GM18508 (cell line): ENCODE data around the gene KCNJ2.

Experiments used
- ATAC-seq: cut with Tn5 transposase; IDR thresholded peaks from one replicate; pipeline ENCODE4 v1.9.1; 2021; ENCODE audit warnings: moderate number of reproducible peaks; ENCODE audit not compliant: insufficient read depth, unreplicated experiment

Gene KCNJ2

DNA sequence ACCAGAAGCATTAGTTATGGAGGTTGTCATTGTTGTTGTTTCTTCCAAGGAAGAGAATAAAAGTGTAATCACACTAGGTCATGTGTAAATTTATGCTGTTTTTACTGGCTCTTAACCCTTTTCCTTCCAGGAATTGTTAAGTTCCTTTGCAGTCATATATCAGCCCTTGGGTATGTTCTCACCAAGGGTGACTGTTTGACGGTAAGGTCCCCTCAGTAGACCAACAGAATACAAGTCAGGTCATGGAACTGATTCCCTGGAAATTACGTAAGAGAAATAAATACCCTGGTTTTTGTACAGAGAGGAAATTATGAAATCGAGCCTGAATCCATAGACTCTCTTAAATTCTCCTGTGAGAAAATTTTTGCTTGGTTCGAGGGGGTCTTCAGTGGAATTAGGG, 11.2 kb upstream of the KCNJ2 start:
- no peak for ATAC-seq

DNA sequence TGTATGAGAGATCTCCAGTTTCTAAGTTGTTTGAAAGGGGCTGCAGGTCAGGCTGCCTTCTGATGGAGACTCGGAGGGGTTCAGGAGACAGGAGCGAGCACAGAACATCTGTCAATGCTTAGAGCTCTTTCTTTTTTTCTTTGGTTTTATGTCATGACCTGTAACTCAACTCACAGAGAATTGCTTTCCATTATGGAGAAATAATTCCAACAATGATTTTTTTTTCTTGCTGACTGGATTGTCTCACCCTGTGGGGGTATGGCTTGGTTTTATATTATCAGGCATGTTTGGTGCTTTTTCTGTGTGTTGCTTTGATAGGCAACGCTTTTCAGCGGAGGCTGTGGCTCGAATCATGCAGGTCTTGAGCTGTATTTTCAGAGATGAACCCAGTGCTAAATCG, 10.7 kb upstream of the KCNJ2 start:
- ATAC-seq, result no peak

DNA sequence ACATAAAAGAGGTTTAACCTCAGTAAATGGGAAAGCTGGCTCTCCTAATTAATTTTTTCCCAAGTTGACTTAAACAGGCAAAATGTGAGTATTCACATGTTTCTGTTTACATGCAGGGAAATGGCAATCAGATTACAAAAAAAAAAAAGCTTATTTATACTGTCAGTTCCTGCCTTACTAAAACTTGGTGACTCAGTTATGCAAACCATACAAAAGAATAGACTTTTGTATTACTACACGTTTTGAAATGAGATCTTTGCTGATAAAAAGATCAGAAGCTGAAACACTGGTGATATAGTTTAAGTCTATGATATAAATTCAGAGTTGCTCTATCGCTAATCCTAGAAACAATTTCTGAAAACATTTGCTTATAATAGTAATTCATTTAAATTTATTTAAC, 9.4 kb upstream of the KCNJ2 start:
- no peak for ATAC-seq

DNA sequence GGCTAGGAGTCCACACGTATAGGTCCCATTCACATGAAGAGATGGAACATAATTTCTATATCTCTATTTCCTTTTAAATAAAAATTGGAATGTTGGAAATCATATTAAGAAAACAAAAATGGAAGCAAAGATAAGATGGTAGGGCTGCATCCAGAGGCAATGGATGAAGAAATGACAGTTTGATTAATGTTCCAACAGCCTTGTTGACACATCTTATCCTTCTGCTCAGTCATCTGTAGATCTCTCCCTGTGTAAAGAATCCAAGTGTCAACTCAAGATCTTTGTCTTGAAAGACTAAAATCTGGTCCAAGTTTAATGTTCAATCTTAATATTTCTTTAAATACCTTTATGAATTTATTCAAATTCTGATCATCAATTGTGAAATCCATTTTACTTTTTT, 7.8 kb upstream of the KCNJ2 start:
- ATAC-seq, result no peak

DNA sequence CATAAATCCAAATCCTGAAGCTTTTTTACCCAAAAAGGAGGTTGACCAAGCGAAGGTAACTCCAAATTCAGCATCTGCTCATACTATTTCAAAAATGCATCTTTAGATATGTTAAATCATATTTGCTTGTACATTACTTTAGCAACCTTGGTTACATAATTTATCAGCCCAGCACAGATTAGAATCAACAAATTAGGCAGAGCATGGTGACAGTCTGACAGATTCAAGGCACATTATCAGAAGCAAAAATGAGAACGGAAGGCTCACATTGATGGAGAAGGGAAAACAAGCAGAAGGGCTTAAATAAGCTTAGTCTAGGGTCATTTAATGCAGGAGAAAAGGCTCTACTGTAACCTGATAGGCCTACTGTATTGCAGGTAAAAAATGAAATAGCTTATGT, 3.9 kb upstream of the KCNJ2 start:
- ATAC-seq, result no peak

DNA sequence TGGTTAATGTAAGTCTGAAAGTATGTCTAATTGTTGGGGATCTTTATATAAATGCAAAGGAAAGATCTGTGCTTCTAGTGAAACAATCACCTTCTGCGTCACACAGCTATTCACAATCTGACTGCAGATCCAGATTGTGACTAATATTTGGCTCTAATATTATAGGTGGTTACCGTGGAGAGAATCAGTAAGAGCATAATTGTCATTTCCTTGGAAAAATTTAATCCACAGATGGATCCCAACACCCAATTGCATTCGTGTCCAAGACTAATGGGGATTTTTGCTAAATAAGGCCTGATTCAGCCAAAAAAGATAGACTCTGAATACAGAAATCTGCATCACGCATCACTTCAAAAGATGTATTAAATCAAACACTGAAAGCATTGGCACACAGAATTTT, 2.7 kb upstream of the KCNJ2 start:
- ATAC-seq, result no peak

DNA sequence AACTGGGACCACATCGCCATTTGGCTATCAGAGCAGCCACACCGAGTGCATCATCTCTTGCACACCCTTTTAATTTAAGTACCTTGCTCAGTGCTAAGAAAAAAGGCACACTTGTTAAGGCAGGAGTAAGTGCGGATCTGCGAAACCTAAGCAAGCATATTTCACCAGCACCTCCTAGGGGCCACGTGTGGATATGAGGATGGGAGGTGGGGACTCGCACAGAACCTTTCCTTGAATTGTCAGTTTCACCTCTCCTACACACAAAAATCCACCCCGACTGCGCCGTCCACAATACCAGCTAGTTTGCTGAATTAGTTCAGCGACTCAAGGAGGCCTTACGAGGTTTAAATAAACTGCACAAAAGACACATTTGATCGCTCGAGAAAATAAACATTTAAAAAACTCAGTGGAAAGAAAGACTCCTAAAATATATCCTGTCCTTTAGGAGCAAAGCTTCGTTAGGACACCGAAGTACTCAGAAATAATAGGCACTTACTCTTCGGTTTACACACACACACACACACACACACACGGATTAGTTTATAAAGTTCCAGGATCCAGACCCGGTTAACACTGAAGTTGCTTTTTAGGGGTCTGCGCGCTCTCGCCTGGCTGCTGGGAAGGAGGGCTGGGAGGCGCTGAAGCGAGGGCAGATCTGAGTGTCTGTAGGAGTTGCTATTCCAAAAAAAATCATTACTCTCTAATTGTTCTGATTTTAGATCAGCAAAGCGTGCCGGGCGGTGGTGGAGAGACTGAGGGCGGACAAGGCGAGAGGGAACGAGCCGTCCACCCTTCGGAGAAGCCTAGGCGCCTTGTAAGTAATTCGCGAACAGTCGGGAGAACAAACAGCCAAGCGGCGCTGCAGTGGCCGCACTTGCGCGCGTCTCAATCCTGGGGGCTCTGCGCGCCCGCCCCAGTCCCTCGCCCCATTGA, 1.0 kb upstream of the KCNJ2 start:
- no peak for ATAC-seq

DNA sequence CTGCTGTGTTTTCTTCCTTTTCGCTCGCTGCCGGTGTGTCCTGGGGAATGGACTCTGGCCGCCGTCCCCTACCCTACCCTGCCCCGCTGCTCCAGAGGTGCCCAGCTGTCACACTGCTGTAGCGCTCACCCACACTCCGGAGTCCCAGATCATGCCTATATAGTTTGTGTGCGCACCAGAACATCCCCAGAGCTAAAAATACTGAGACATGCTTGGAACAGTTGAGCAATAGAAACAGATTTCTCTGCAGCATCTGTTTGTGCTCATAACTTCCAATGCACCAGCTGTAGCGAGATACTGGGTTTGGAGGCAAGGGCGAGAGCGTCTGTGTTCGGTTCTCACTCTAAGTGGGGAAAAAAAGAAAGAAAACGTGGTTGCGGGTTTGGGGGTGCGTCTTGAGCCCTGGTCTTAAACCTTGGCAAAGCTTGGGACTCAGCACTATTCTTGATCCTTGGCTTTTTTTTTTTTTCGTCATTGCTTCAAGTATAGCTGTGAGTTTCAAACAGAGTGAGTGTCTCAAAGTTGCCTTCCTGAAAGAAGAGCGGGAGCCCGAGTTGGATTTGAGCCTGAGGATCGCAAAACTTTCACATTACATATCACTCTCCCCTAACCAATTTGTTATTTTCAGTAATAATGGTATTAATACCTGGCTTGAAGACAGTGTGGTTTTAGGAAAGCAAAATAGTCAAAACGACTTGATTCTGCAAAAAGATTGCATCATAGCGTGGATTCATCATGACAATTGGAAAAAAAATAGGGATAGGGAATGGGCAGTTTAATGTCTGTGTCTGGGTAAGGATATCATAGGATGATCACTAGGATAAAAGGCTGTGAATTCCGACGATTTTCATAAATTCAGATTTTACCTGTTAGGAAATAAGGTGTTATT, 621 bp downstream of the KCNJ2 start:
- no peak for ATAC-seq

DNA sequence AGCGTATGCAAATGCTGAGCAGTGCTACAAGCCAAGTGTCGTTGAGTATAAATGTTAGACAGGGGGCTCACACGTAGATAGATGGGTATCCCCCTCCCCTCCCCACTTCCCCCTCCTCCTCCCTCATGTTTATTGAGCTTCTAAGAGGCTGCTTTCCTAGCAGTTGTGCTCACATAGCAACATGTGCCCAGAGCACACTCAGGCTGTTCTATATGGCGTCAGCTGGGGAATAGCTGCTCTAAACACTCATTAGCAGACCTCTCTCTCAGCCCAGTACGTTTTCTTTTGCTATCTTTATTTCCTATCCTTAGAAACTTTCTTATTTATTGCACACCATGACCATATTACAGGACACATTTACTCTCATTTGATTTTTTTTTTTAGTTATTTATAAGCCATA, 1.8 kb downstream of the KCNJ2 start:
- no peak for ATAC-seq

DNA sequence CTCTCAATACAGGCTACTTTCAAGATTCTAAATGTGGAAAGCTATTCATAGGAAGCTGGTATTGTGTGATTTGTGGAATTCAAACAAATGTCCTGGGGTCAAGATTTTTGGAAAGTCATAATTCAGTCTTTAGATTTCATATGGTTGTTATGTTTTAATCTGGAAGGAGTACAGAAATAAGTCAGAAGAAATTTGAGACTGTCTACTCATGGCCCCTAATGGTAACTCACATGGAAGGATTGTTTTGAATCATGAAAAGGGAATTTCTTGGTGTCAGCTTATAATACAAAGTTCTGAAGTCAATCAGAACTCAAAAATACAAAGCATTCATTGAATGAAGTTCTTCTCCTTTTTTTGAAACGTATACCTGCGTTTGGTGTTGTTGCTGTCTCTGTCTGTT, 3.1 kb downstream of the KCNJ2 start:
- ATAC-seq, result no peak

DNA sequence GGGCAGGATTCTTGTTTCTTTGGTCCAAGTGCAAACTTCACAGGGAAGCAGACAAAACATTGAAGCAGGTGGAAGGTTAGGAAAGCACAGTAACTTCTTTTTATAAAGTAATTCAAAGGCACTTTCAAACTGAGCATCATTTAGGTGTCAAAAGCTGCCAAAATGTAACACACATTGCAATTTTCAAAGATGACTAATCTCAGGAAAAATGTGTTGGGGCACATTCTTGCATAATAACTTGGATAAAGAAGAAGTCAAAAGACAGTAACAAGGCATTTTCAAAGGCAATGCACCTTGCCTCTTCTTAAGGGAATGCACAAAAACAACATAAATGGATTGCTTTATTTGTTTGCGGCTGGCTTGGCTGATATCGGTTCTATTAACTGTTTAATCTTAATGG, 3.6 kb downstream of the KCNJ2 start:
- ATAC-seq, result no peak

DNA sequence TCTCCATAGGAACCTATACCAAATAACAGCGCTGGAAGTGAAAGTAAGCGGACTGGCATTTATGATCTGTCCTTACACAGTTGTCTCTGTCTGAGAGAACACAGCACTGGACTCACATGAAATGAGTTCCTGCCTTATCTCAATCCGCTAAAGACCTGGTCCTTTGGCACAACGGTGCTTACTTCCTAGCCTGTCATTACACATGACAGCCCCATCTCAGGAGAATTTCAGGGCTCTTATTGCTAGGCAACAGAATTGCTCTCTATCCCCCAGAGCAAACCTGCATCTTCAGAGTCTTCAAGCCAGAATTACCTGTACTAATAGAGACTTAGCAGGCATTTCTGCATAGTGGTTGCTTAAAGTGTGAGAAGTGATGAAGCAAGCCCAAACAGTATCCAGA, 4.3 kb downstream of the KCNJ2 start:
- ATAC-seq, result no peak

DNA sequence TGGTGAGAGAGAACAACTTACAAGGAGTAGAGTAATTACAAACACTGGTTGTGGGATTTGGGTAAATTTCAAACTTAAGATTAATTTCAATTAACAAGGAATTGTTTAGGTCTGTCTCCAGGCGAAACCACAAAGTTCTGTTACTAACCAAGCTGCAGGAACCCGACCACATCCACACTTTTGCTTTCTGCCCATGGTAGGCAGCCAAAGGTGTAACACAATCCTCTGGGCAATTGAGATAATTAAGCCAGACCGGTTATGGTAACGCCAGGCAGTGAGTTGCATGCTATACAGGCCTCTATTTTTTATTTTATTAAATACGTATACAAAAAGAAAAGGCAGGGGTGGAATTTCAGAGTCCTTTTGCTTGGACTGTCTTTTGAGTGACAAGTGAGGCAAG, 12.0 kb downstream of the KCNJ2 start:
- ATAC-seq, result no peak

DNA sequence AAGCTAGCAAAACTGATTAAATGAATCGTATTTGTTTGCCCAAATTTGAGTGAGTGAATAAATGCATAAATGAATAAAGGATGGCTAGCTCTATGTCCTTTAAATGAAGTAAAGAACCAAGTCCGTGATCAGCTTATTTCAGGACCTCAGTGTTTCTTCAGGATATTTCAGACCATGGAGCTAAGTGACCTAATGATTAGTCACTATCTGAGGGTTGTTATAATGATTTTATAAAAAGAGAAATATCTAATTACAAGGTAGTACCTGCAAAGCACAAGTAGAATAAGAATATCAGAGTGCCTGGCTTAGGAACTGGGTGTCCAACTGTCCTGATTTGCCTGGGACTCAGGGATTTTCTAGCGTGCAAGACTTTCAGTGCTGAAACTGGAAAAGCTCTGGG, 12.5 kb downstream of the KCNJ2 start:
- no peak for ATAC-seq

DNA sequence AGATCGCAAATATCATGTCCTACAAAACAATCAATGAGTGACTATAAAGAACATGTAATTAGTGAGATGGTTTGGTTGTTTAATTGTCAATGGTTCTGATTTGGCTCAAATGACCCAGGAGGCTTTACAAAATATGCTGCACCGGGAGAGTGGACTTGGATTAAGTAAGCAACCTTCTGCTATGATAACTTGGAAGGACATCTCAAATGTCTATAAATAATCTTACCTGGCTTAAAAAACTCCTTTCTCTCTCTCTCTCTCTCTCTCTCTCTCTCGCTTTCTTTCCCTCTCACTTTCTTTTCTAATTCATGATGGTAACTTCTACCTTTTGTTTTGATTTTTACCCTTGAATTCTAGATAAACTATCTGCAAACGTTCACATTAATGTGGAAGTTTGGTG, 14.2 kb downstream of the KCNJ2 start:
- no peak for ATAC-seq

DNA sequence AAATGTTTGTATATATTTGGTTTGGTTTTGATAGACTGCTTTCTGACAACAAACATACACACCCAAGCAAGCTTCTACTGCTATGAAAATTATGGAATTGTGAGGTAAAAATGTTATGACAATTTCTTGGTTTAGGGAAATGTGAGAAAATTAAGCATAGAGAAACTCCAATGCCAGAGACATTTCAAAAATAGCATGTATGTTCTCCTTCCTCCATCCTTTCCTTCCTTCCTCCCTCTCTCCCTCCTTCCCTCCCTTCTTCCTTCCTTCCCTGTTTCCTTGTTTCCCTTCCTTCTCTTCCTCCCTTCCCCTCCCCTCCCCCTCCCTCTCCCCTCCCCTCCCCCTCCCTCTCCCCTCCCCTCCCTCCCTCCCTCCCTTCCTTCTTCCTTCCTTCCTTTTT, 14.9 kb downstream of the KCNJ2 start:
- ATAC-seq, result no peak

DNA sequence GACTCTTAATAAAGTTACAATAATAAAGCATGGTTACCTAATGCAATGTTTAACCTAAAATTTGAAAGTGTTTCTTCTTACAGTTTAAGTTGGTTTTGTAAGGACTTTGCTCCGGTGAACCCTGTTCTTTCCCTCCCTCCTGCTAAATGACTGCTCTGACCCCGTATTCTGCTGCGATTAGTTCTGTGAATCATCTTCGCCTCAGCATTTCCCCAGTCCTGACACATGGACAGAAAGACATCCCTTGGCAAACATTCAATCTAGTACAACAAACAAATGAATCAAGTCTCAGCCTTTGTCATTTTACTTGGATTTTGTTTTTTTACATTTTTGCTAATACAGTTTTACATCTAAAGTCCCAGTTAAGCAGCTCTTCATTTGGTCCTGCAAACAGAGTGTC, 15.4 kb downstream of the KCNJ2 start:
- no peak for ATAC-seq

DNA sequence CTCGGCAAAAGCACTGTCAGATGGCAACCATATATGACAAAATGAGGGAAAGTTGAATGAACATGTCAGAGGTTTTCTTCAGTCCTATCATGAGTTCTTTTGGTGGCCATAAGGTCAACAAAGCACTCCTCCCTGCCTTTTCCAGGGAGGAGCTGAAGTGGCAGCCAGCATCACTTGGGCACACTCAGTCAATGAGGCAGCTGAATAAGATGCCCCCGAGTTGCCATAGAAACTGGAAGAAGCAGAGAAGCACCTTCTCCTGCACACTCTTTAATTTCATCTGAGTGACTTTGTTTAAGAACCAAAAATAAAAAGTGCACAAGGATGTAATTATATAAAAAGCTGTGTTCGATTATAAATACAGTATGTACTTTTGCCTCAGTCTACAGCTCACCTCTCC, 16.0 kb downstream of the KCNJ2 start:
- no peak for ATAC-seq

DNA sequence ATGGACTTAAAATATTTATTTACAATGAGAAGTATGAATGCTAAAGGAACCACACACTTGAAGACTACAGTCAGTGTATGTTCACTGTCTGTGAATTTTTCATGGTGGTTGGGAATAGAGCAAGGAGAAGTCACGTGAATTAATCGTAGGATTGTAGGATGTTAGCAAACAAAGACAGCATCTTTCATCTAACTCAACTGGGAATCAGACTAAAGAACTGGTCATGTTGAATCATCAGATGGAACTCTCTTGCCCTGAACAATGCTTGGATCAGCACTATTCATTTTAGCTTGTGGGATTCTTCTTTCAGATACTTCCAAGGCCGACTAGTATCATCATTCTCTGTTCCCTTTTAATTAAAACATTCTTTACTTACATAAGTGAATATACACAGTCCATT, 18.1 kb downstream of the KCNJ2 start:
- no peak for ATAC-seq

DNA sequence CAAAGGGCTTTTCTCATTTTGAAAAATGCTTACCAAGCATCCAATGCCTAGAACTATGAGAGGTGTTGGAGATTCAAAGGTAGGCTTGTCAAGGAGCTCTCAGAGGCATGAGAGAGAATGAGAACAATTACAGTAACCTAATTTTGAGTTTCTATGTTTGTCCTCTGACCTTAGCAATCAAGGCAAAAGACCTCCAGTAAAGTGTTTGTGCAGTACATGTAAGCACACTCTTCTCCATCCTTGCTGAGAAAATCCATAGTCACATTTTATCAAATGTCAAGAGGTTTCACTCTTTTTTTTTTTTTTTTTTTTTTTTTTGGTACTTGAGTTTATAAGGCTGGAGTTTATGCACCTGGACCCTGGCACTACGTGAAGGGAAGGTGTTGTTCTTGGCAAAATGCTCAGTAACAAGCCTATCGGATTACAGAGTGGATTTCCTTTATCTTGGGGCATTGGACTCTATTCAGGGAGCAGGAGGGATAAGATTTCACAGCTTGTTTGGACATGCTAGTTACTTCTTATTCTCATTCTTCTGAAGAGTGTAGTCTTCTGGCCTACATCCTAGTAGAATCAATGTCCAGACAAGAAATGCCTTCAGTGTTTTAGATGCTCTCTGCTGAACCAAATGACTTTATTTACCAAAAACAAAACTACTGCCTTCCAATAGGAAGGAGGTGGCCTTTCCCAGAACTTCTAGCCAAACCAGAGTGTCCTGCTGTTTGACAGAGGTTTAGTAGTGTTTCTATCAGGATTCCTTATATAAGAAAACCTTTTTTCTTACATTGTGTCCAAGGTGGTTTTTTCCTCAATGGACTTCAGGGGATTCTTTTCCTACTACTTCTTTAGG, 21.9 kb downstream of the KCNJ2 start:
- ATAC-seq, result no peak

DNA sequence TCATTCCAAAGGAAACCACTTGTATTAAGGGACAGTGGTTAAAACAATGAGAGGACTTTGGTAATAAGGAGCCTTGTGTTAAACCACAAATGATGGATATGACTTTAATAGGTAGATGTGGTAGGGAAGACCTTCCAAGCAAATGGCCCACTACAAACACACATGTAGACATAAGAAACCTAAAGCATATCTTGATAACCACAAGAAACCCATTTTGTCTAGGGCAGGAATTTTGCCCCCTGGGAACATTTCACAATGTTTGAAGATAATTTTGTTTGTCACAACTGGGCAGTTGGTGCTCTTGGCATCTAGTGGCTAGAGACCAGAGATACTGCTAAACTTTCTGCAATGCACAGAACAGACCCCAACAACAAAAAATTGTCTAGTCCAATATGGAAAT, 25.8 kb downstream of the KCNJ2 start:
- ATAC-seq, result no peak
